Measurements from ENCODE around the gene CDH4. TPM values are rescaled to one million over a fixed set of nuclear protein-coding genes. Genes with fewer than 3 reads are reported as not detected.

Gene CDH4
- total and polyA plus RNA-seq, 2 of the 8 experiments (the other 6 are each of a cell fraction or from before 2014, with no cell fraction given), result 4.3 to 7.9 TPM

GRCh38 chr20:61848851-61849250 is 596.8 kb downstream of the CDH4 start:
- Histone ChIP-seq H3K4me2 (ENCODE audit: insufficient read depth in 1 of 2, low read depth in 2 of 2, low read length in 2 of 2) (no peak overlapping the region), H3K18ac (ENCODE audit: extremely low read depth, low read length) (no peak overlapping the region), H3K4ac (replicated peaks; ENCODE audit: insufficient read length, low read depth, low read length) (no peak overlapping the region), H2BK15ac (ENCODE audit: low read length) (no peak overlapping the region), H3K79me1 (ENCODE audit: low read depth, low read length) (no peaks in the 10 kb centered on the region), H2BK120ac (replicated peaks; ENCODE audit: low read depth, low read length) (no peak overlapping the region), H3K79me2 (ENCODE audit: control insufficient read depth in 1 of 2, insufficient read depth in 2 of 2, low read length in 2 of 2) (no peaks in the 10 kb centered on the region), H4K8ac (ENCODE audit: extremely low read depth, insufficient read depth, low read length) (no peak overlapping the region), H2BK12ac (ENCODE audit: low read depth, low read length) (no peak overlapping the region), H2BK5ac (ENCODE audit: low read depth, low read length) (no peak overlapping the region), H3K56ac (replicated peaks; ENCODE audit: insufficient read length, low read depth, low read length) (no peak overlapping the region), H2AFZ (ENCODE audit: low read length) (no peak overlapping the region), H3K9me3 (ENCODE audit: insufficient read depth in 2 of 2, low read depth in 1 of 2, low read length in 1 of 2) (peaks cover 4 to 6% of the 10 kb centered on the region in 2 experiments; a peak in 1 of 4 replicates), H3K23me2 (ENCODE audit: low read depth, low read length) (no peaks in the 10 kb centered on the region), H3K36me3 (ENCODE audit: control insufficient read depth in 2 of 4, insufficient read depth in 4 of 4, low read length in 3 of 4) (no peaks in the 10 kb centered on the region), H3K4me1 (replicated peaks in 1 of 4; ENCODE audit: control insufficient read depth in 3 of 4, insufficient read depth in 4 of 4, low read length in 3 of 4) (no peaks in the 10 kb centered on the region), H3K27me3 (replicated peaks in 1 of 4; ENCODE audit: control insufficient read depth in 3 of 4, extremely low read depth in 1 of 4, insufficient read depth in 3 of 4, low read length in 3 of 4) (no peaks in the 10 kb centered on the region; a peak in 1 of 7 replicates), H4K20me1 (replicated peaks in 1 of 2; ENCODE audit: control insufficient read depth in 1 of 2, insufficient read depth in 2 of 2, low read length in 2 of 2) (no peaks in the 10 kb centered on the region), H3K23ac (ENCODE audit: insufficient read length) (no peak overlapping the region), H4K5ac (ENCODE audit: insufficient read length, low read depth, low read length) (no peak overlapping the region), H4K91ac (replicated peaks; ENCODE audit: insufficient read length, low read length) (no peak overlapping the region), H2AK5ac (ENCODE audit: low read depth, low read length) (no peak overlapping the region), H2BK20ac (ENCODE audit: low read length) (no peak overlapping the region), H3K4me3 (ENCODE audit: extremely low read depth in 1 of 4, insufficient read depth in 2 of 4, low read depth in 3 of 4, low read length in 4 of 4) (no peak overlapping the region), H3K14ac (ENCODE audit: insufficient read length) (no peak overlapping the region), H3K27ac (ENCODE audit: low read depth, low read length) (no peak overlapping the region), H3K9ac (replicated peaks in 1 of 4; ENCODE audit: extremely low read depth in 1 of 4, low read depth in 3 of 4, low read length in 3 of 4) (no peak overlapping the region)
- FAIRE-seq, result no peak
- CTCF ChIA-PET (ENCODE audit: partially characterized antibody), result interaction anchor here (0.7 to 1.5 kb wide), 2 partner anchors 13 to 144 kb away, joined by 3 read pairs; no protein-coding TSS in a partner anchor
- TF ChIP-seq CREB1 (IDR thresholded peaks at IDR 0.05) (no peak), SP1 (IDR thresholded peaks at IDR 0.05; ENCODE audit: low read depth, low read length) (no peak), KDM4A (IDR thresholded peaks at IDR 0.05; ENCODE audit: low read depth, low read length, severe bottlenecking) (no peak), EGR1 (IDR thresholded peaks at IDR 0.05; ENCODE audit: borderline replicate concordance, low read depth, low read length) (no peak), HDAC6 (IDR thresholded peaks at IDR 0.05; ENCODE audit: low read depth, low read length) (no peak), E2F6 (IDR thresholded peaks at IDR 0.05) (no peak), PHF8 (conservative IDR thresholded peaks at IDR 0.05; ENCODE audit: low read depth, low read length) (no peak), SP4 (IDR thresholded peaks at IDR 0.05; ENCODE audit: low read length) (no peak), RAD21 (IDR thresholded peaks at IDR 0.05 in 1 of 2, conservative IDR thresholded peaks at IDR 0.05 in 1 of 2; ENCODE audit: low read depth in 2 of 2, low read length in 2 of 2) (no peak), JUN (IDR thresholded peaks at IDR 0.05; ENCODE audit: low read depth, low read length) (no peak)
- 91% methylated on average over 2 of the region's 4 CpGs; no CpG with 5 or more reads in 1 of the 2 experiments for WGBS, 2 experiments (ENCODE audit: extremely low coverage in 1 of 2, insufficient coverage in 1 of 2, insufficient read length in 1 of 2, insufficient replicate concordance in 2 of 2, low coverage in 1 of 2, low lambda C conversion rate in 2 of 2, missing lambda C conversion rate in 1 of 2)
- no peak for DNase-seq (ENCODE audit: low read depth in 1 of 2, low spot score in 2 of 2)
- POLR2A ChIA-PET (ENCODE audit: partially characterized antibody), result no interaction called here

Measured in H1 (cell line).